ENCODE measurements around the gene JAKMIP1. TPM values are rescaled to one million over a fixed set of nuclear protein-coding genes. Genes with fewer than 3 reads are reported as not detected.

JAKMIP1 gene
- total RNA-seq, 1 donor from 2014 or later = 31.0 TPM

- intact Hi-C loops (cut with micrococcal nuclease) = no loop called here
These were observed 16.2 kb downstream of the JAKMIP1 start for GRCh38 chr4:6184169-6184568.

- intact Hi-C loops (cut with micrococcal nuclease) = no loop called here
These were observed 16.6 kb downstream of the JAKMIP1 start for GRCh38 chr4:6183740-6184139.

- intact Hi-C loops (cut with micrococcal nuclease) = no loop called here
These were observed 17.7 kb downstream of the JAKMIP1 start for GRCh38 chr4:6182376-6183280.

- intact Hi-C loops (cut with micrococcal nuclease) = loop anchor here (1.0 kb wide), 4 partner anchors 9 to 88 kb away; partner anchors contain the start of gene WFS1
These were observed 19.3 kb downstream of the JAKMIP1 start for GRCh38 chr4:6180841-6181631.

- intact Hi-C loops (cut with micrococcal nuclease) = loop anchor here (2.0 kb wide), 1 partner anchor 27 kb away; no protein-coding TSS in a partner anchor
These were observed 21.0 kb downstream of the JAKMIP1 start for GRCh38 chr4:6179362-6179761.

GRCh38 chr4:6178757-6179156 is 21.6 kb downstream of the JAKMIP1 start:
- intact Hi-C loops (cut with micrococcal nuclease) = loop anchor here (2.0 kb wide), 1 partner anchor 26 kb away; no protein-coding TSS in a partner anchor

- intact Hi-C loops (cut with micrococcal nuclease) = loop anchor here (2.0 kb wide), 1 partner anchor 25 kb away; no protein-coding TSS in a partner anchor
These were observed 22.7 kb downstream of the JAKMIP1 start for GRCh38 chr4:6177587-6178197.

- intact Hi-C loops (cut with micrococcal nuclease) = no loop called here
These were observed 24.9 kb downstream of the JAKMIP1 start for GRCh38 chr4:6175426-6175825.

- intact Hi-C loops (cut with micrococcal nuclease) = no loop called here
These were observed 27.5 kb downstream of the JAKMIP1 start for GRCh38 chr4:6172927-6173200.

- intact Hi-C loops (cut with micrococcal nuclease) = no loop called here
These were observed 28.0 kb downstream of the JAKMIP1 start for GRCh38 chr4:6172093-6172926.

GRCh38 chr4:6169239-6169638 is 31.1 kb downstream of the JAKMIP1 start:
- intact Hi-C loops (cut with micrococcal nuclease) = no loop called here

GRCh38 chr4:6165766-6166165 is 34.6 kb downstream of the JAKMIP1 start:
- intact Hi-C loops (cut with micrococcal nuclease) = no loop called here

- intact Hi-C loops (cut with micrococcal nuclease) = no loop called here
These were observed 37.5 kb downstream of the JAKMIP1 start for GRCh38 chr4:6162885-6163284.

GRCh38 chr4:6161921-6162464 is 38.4 kb downstream of the JAKMIP1 start:
- intact Hi-C loops (cut with micrococcal nuclease) = no loop called here

- intact Hi-C loops (cut with micrococcal nuclease) = no loop called here
These were observed 39.8 kb downstream of the JAKMIP1 start for GRCh38 chr4:6160536-6160935.

GRCh38 chr4:6157926-6158325 is 42.4 kb downstream of the JAKMIP1 start:
- intact Hi-C loops (cut with micrococcal nuclease) = no loop called here

- intact Hi-C loops (cut with micrococcal nuclease) = no loop called here
These were observed 44.2 kb downstream of the JAKMIP1 start for GRCh38 chr4:6155996-6156750.

- intact Hi-C loops (cut with micrococcal nuclease) = no loop called here
These were observed 45.5 kb downstream of the JAKMIP1 start for GRCh38 chr4:6154875-6155274.

GRCh38 chr4:6153874-6154273 is 46.5 kb downstream of the JAKMIP1 start:
- intact Hi-C loops (cut with micrococcal nuclease) = loop anchor here (2.0 kb wide), 1 partner anchor 25 kb away; no protein-coding TSS in a partner anchor

All from T-helper 1 cell treated with Interleukin-12 subunit alpha and Interleukin-12 subunit beta and Interleukin-4 antibody, amounts not matched to agents 30 ng/mL and 1 ng/mL, for 36 hours (primary cell).